ENCODE results near the gene DIRAS1.

Gene DIRAS1

DNA sequence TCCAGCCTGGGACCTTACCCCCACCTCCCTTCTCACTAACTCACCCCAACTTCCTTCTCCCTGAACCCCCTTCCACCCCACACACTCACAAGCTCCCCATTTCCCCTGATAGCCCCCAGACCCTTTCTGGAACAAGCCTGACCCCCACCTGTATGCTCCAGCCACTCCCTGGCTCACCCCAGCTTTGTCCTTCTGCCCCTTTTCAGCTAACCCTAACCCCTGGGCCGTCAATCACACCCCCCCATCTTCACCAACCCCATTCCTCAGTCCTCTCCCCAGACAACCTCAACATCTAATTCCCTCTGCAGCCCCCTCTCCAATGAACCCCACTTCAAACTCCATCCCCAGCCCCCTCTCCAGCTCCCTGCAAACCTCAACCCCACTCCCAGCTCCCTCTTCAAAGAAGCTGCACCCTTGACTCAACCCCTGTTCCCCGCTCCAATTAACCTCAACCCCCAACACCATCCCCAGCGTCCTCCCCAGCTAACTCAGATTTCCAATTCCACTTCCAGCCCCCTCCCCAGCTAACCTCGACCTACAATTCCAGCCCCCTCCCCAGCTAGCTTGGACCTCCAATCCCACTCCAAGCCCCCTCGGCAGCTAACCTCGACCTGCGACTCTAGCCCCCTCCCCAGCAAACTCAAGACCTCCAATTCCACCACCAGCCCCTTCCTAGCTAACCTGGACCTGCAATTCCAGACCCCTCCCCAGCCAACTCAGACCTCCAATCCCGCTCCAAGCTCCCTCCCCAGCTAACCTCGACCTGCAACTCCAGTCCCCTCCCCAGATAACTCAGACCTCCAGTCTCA lies 19.6 kb downstream of the DIRAS1 start:
- H3K4me3 ChIP-seq (ENCODE audit: control insufficient read depth, low read depth, low read length), result no peak overlapping the region
- DNase-seq (ENCODE audit: low read depth), result no peak
- TF ChIP-seq, protein P1, sequence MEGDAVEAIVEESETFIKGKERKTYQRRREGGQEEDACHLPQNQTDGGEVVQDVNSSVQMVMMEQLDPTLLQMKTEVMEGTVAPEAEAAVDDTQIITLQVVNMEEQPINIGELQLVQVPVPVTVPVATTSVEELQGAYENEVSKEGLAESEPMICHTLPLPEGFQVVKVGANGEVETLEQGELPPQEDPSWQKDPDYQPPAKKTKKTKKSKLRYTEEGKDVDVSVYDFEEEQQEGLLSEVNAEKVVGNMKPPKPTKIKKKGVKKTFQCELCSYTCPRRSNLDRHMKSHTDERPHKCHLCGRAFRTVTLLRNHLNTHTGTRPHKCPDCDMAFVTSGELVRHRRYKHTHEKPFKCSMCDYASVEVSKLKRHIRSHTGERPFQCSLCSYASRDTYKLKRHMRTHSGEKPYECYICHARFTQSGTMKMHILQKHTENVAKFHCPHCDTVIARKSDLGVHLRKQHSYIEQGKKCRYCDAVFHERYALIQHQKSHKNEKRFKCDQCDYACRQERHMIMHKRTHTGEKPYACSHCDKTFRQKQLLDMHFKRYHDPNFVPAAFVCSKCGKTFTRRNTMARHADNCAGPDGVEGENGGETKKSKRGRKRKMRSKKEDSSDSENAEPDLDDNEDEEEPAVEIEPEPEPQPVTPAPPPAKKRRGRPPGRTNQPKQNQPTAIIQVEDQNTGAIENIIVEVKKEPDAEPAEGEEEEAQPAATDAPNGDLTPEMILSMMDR (conservative IDR thresholded peaks at IDR 0.05; ENCODE audit: control insufficient read depth, insufficient read depth, low read depth, low read length), result no peak

DNA sequence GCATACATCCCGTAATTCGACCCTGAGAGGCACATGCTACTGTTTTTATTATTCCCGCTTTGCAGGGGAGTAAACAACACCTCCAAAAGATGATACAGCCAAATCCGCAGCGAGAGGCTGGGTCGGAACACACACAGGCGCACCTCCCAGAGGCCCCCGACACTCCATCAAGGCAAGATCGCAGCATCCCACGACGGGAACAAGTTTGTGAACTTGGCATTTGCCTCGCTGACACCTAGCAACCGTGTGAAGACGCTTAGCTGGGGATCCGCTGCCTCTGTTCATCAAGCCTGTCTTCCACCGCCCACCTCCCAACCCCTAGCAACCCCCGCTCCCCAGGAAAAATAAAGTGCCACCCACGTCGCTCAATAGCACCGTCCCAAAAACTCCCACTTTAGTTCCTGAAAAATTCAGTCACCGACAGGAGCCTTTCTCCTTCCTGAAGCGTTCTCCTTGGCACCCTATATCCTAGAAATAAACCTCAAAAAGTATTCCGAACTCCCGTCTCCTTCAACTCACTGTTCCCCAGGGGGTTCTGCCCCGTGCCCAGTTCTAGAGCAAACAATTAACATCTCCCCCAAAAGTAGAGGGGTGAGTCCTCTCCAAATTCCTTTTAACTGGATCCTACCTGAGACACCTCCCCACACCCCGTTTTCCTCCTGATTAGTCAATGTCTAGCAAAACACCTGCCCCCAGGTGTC lies 20.4 kb downstream of the DIRAS1 start:
- H3K4me3 ChIP-seq (ENCODE audit: control insufficient read depth, low read depth, low read length), result no peak overlapping the region
- TF ChIP-seq, protein P1 (conservative IDR thresholded peaks at IDR 0.05; ENCODE audit: control insufficient read depth, insufficient read depth, low read depth, low read length), result no peak

DNA sequence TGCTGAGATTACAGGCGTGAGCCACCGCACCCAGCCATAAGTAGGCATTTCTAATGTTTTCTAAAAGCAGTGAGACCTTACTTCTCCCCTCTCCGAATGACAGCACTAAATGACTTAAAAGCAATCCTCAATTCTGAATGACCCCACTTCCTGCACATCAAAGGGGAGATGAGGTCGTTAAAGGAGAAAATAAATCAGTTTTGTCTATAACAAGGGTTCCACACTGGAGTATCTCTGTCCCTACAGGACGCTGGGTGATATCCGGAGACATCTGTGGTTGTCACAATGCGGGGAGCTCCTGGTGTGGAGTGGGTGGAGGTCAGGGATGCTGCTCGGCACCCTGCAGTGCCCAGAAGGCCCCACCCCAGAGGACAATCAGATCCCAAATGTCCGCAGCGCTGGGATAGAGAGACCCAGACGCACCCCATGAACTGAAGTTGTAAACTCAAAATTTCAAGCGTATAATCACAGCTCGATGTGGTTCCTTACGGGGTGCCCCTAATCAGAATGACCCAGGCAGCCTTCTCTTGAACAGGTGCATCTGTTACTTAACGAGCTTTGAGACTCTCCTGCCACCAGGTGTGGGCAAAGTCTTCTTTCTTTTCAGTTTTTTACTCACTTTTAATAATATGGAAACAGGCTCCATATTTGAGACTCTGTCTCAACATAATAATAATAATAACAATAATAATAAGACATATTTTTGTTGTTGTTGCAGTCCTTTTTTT lies 21.6 kb downstream of the DIRAS1 start:
- no peak overlapping the region for H3K4me3 ChIP-seq (ENCODE audit: control insufficient read depth, low read depth, low read length)
- TF ChIP-seq, protein P1 (conservative IDR thresholded peaks at IDR 0.05; ENCODE audit: control insufficient read depth, insufficient read depth, low read depth, low read length), result no peak
- no peak for DNase-seq (ENCODE audit: low read depth)

More for the DNA sequence above, 20.4 kb downstream of the DIRAS1 start:
- DNase-seq (ENCODE audit: low read depth), result no peak

DNA sequence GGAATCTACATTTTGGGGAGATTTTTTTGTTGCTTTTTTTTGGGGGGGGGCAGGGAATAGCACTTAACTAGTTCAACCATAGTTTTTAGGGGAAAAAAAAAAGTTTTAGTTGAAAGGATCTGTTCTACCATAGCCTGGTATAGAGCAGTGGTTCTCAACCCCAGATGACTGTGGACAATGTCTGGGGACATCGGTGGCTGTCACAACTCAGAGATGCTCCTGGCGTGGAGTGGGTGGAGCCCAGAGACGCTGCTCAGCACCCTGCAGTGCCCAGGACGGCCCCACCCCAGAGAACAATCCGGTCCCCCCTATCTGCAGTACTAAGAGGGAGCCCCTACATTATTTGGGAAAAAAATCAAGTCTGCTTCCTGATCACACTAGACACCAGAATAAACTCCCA lies 27.0 kb downstream of the DIRAS1 start:
- TF ChIP-seq, protein P1 (conservative IDR thresholded peaks at IDR 0.05; ENCODE audit: control insufficient read depth, insufficient read depth, low read depth, low read length), result no peak
- no peak for DNase-seq (ENCODE audit: low read depth)
- no peak overlapping the region for H3K4me3 ChIP-seq (ENCODE audit: control insufficient read depth, low read depth, low read length)

DNA sequence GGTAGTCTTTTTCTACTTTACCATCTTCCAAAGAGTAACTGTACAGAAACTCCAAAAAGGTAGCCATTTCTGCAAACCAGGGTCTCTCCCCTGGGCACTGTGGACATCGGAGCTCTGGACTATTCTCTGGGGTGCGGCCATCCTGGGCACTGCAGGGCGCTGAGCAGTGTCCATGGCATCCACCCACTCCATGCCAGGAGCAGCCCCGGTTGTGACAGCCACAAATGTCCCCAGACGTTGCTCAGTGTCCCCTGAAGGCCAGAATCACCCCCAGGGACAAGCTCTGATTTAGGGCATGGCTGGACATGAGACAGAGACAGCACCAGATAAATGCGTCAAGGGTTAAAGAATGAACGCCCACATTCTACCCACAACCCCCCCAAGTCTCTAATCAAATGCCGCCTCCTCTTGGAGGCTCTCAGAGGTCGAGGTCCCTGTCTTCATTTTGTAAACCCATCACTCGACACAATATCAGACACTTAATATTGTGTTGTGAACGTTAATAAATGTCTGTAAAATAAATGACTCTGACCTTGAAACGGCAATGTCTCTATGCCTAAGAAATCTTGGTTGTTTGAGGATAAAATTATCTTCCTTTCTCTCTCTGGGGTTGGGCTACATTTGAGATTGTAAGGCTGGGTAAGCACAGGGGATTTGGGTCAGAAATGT lies 27.5 kb downstream of the DIRAS1 start:
- H3K4me3 ChIP-seq (ENCODE audit: control insufficient read depth, low read depth, low read length), result no peak overlapping the region
- TF ChIP-seq, protein P1 (conservative IDR thresholded peaks at IDR 0.05; ENCODE audit: control insufficient read depth, insufficient read depth, low read depth, low read length), result no peak
- no peak for DNase-seq (ENCODE audit: low read depth)

DNA sequence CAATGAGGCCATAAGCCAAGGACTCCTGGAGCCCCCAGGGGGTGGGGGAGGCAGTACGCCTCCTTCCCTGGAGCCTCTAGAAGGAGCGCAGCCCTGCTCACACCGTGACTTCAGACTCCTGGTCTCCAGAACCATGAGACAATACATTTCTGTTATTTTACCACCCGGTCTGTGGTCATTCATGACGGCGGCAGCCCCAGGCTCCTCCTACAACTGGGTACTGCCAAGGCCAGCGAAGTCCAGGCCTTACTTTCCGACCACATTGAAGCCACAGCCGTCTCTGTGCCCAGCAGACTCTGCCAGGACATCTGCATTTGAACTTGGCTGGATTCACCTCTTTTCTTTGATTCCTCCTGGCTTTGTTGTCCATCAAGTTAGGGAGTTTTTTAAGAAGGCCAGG lies 29.2 kb downstream of the DIRAS1 start:
- H3K4me3 ChIP-seq (ENCODE audit: control insufficient read depth, low read depth, low read length), result no peak overlapping the region
- no peak for DNase-seq (ENCODE audit: low read depth)
- TF ChIP-seq, protein P1 (conservative IDR thresholded peaks at IDR 0.05; ENCODE audit: control insufficient read depth, insufficient read depth, low read depth, low read length), result no peak
